Body of pancreas (tissue), 4 donors: ENCODE results near the gene BOLA3.

ENCODE experiments used
- POLR2A ChIP-seq, 3 donors: fragments of 450-650 bp; IDR thresholded peaks; one replicate each; pipeline ENCODE4 v1.6.1; 2016; ENCODE audit warnings: antibody characterized with exemption in 3 of 3, mild to moderate bottlenecking in 2 of 3
- TF ChIP-seq, protein P1 (sequence below), 7 experiments: fragments of 450-650 bp in 4 of 7; fragments of 200-600 bp in 3 of 7; sonication (generic) in 3 of 7; IDR thresholded peaks; one replicate each; pipeline ENCODE4 v1.5.1; 2016 to 2019; ENCODE audit warnings: antibody characterized with exemption in 7 of 7

DNA sequence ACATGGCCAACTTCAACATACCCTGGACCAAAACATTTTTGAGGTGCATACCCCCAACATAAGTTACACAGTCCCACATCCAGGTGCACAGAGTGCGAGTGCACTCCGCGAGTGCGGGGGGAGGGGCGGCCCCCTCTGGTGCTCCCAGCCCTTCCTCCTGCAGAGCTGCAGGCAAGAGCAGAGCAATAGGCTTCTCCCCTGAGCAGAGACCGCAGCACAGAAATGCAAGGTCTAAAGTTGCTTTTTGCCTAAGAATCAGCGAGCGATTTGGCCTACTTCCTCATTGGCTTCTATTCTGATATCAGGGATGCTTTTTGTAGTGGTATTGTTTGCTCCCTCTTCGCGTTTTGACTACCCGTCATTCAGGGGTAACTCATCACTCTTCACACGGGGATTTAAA is 40.6 kb downstream of the BOLA3 start:
- TF ChIP-seq, protein P1, sequence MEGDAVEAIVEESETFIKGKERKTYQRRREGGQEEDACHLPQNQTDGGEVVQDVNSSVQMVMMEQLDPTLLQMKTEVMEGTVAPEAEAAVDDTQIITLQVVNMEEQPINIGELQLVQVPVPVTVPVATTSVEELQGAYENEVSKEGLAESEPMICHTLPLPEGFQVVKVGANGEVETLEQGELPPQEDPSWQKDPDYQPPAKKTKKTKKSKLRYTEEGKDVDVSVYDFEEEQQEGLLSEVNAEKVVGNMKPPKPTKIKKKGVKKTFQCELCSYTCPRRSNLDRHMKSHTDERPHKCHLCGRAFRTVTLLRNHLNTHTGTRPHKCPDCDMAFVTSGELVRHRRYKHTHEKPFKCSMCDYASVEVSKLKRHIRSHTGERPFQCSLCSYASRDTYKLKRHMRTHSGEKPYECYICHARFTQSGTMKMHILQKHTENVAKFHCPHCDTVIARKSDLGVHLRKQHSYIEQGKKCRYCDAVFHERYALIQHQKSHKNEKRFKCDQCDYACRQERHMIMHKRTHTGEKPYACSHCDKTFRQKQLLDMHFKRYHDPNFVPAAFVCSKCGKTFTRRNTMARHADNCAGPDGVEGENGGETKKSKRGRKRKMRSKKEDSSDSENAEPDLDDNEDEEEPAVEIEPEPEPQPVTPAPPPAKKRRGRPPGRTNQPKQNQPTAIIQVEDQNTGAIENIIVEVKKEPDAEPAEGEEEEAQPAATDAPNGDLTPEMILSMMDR (IDR thresholded peaks at IDR 0.05) = no peak
- no peak for TF ChIP-seq POLR2A (IDR thresholded peaks at IDR 0.05)
